Fibroblast of skin of abdomen (primary cell): ENCODE measurements around the gene SDK1.

Source experiments
- DNase-seq: peaks from one replicate; pipeline ENCODE4 v3.0.0-alpha.2; 2013

SDK1 gene

GRCh38 chr7:4265066-4265465 lies 964.0 kb downstream of the SDK1 start:
- DNase-seq: no peak

GRCh38 chr7:4265676-4266075 lies 964.6 kb downstream of the SDK1 start:
- no peak for DNase-seq

- DNase-seq: no peak
These were observed 965.4 kb downstream of the SDK1 start for GRCh38 chr7:4266270-4267040.

- no peak for DNase-seq
These were observed 966.4 kb downstream of the SDK1 start for GRCh38 chr7:4267341-4268039.

GRCh38 chr7:4268040-4268965 lies 967.3 kb downstream of the SDK1 start:
- no peak for DNase-seq

GRCh38 chr7:4269086-4269485 lies 968.0 kb downstream of the SDK1 start:
- no peak for DNase-seq

GRCh38 chr7:4269746-4270145 lies 968.7 kb downstream of the SDK1 start:
- no peak for DNase-seq

GRCh38 chr7:4270268-4270667 lies 969.2 kb downstream of the SDK1 start:
- no peak for DNase-seq

- no peak for DNase-seq
These were observed 970.1 kb downstream of the SDK1 start for GRCh38 chr7:4270941-4271715.

- DNase-seq: no peak
These were observed 970.6 kb downstream of the SDK1 start for GRCh38 chr7:4271716-4272015.

- no peak for DNase-seq
These were observed 971.1 kb downstream of the SDK1 start for GRCh38 chr7:4272141-4272540.

- no peak for DNase-seq
These were observed 972.6 kb downstream of the SDK1 start for GRCh38 chr7:4273566-4274230.

- DNase-seq: no peak
These were observed 973.2 kb downstream of the SDK1 start for GRCh38 chr7:4274286-4274685.

- DNase-seq: no peak
These were observed 976.9 kb downstream of the SDK1 start for GRCh38 chr7:4277936-4278335.

GRCh38 chr7:4279216-4279615 lies 978.2 kb downstream of the SDK1 start:
- DNase-seq: no peak

GRCh38 chr7:4281231-4281993 lies 980.4 kb downstream of the SDK1 start:
- no peak for DNase-seq

GRCh38 chr7:4282434-4283223 lies 981.6 kb downstream of the SDK1 start:
- DNase-seq: no peak

GRCh38 chr7:4286351-4286750 lies 985.3 kb downstream of the SDK1 start:
- DNase-seq: no peak

- DNase-seq: no peak
These were observed 987.8 kb downstream of the SDK1 start for GRCh38 chr7:4288791-4289394.
